Bone marrow (tissue), 2 donors: ENCODE measurements around the gene TBP.
A peak's percentile ranks its signal among the peaks of the same experiment; 100 is the strongest.

Experiments used
- DNase-seq, 2 donors: peaks; one replicate each; lab custom pipeline; 2025; lab: John Stamatoyannopoulos, UW

TBP gene

GRCh38 chr6:170535004-170535403 is 19.2 kb upstream of the TBP start:
- DNase-seq = no peak

- DNase-seq = no peak
Measured at GRCh38 chr6:170536671-170537070, 17.5 kb upstream of the TBP start.

GRCh38 chr6:170537329-170537728 is 16.8 kb upstream of the TBP start:
- no peak for DNase-seq

GRCh38 chr6:170542031-170542719 is 12.0 kb upstream of the TBP start:
- no peak for DNase-seq

GRCh38 chr6:170545405-170545804 is 8.8 kb upstream of the TBP start:
- DNase-seq = no peak

GRCh38 chr6:170552765-170553533 is 1.2 kb upstream of the TBP start, which contains the start of gene PSMB1:
Gene PSMB1 (minus strand): TSS chr6:170553307. CDS start chr6:170553242, 65 bp downstream.
- peak; percentile 59 to 75 for DNase-seq

GRCh38 chr6:170553534-170554012 is 596 bp upstream of the TBP start:
- peak in 1 of 2 donors; percentile 23 for DNase-seq

GRCh38 chr6:170554796-170555137 is 598 bp downstream of the TBP start:
- no peak for DNase-seq

- DNase-seq = no peak
Measured at GRCh38 chr6:170555305-170555704, 1.1 kb downstream of the TBP start.

- no peak for DNase-seq
Measured at GRCh38 chr6:170561555-170561954, 7.4 kb downstream of the TBP start.

- no peak for DNase-seq
Measured at GRCh38 chr6:170564936-170565530, 10.9 kb downstream of the TBP start.

GRCh38 chr6:170572704-170573466 is 18.7 kb downstream of the TBP start:
- DNase-seq = no peak

- DNase-seq = no peak
Measured at GRCh38 chr6:170575250-170575649, 21.1 kb downstream of the TBP start.

- DNase-seq = no peak
Measured at GRCh38 chr6:170578909-170579308, 24.7 kb downstream of the TBP start.

- no peak for DNase-seq
Measured at GRCh38 chr6:170583756-170584180, 29.6 kb downstream of the TBP start.

- DNase-seq = peak; percentile 63 to 88
Measured at GRCh38 chr6:170584181-170584953, 30.2 kb downstream of the TBP start, which contains the start of gene PDCD2. Gene PDCD2 (minus strand): TSS chr6:170584637. CDS start chr6:170584581, 56 bp downstream.

GRCh38 chr6:170584954-170585498 is 30.9 kb downstream of the TBP start:
- no peak for DNase-seq

- DNase-seq = no peak
Measured at GRCh38 chr6:170590725-170591124, 36.6 kb downstream of the TBP start.

- DNase-seq = no peak
Measured at GRCh38 chr6:170596426-170596825, 42.3 kb downstream of the TBP start.

- DNase-seq = no peak
Measured at GRCh38 chr6:170597278-170597677, 43.1 kb downstream of the TBP start.
